Stimulated activated CD8-positive, alpha-beta memory T cell treated with anti-CD3 and anti-CD28 coated beads, Interleukin-15, amount 100 ng/mL, for 4 hours (primary cell): ENCODE results near the gene METTL9.
"Not testable (repeated sequence)": the region's sequence is repeated elsewhere in the genome, so short reads cannot be mapped to it uniquely, and the experiment has no call there.

Source experiments
- DNase-seq, 2 donors: peaks; one replicate each; pipeline ENCODE4 v3.0.0-alpha.2; 2020; ENCODE audit warnings: low read depth in 2 of 2

METTL9 gene

DNA sequence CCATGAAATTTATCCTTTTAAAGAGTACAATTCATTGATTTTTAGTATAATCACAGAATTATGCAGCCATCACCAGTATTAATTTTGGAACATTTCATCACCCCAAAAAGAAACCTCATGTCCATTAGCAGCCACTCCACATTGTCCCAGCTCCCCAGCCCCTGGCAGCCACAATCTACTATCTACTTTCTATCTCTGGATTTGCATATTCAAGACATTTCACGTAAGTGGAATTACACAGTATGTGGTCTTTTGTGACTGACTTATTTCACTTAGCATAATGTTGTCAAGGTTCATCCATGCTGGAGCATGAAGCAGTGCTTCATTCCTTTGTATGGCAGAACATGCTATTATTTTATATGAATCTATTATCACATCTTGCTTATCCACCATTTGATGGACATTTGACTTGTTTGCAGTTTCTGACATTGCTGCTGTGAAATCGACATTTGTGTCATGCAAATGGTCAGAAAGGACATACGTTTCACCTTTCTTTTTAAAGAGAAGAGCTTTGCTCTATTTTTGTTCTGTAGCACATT, 10.7 kb downstream of the METTL9 start:
- no peak for DNase-seq

DNA sequence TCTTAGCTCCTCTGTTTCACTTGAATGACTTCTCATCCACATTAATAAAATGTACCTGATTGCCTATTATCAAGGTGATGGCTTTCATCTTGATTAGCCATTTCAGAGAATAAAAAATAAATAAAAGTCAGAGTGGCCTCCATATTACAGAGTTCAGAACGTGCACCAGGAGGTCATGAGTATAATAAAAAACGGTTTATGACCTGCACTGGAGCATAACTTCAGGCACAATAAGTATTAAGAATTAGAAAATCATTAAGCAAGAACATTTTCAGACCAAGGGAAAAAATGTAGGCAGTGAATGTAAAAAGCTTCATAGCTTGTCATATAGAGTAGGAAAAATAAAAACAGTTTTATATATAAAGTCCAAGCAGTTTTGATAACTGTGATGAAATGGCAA, 11.4 kb downstream of the METTL9 start:
- no peak for DNase-seq

DNA sequence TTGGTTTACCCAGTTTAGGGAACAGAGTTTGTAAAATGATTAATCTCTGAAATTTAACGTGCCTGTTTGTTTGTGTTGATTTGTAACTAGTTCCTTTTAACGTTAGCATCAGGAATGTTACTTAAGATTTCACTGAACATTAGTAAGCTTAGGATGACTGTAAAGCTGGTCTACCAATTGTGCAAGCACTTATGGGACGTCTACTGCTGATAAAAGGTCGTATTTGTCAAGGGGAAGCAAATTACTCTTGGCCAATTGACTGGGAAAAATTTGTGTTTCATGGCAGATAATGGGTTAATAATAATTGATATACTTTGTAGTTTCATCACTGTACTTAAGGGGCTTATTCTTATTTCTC, 11.8 kb downstream of the METTL9 start:
- no peak for DNase-seq

DNA sequence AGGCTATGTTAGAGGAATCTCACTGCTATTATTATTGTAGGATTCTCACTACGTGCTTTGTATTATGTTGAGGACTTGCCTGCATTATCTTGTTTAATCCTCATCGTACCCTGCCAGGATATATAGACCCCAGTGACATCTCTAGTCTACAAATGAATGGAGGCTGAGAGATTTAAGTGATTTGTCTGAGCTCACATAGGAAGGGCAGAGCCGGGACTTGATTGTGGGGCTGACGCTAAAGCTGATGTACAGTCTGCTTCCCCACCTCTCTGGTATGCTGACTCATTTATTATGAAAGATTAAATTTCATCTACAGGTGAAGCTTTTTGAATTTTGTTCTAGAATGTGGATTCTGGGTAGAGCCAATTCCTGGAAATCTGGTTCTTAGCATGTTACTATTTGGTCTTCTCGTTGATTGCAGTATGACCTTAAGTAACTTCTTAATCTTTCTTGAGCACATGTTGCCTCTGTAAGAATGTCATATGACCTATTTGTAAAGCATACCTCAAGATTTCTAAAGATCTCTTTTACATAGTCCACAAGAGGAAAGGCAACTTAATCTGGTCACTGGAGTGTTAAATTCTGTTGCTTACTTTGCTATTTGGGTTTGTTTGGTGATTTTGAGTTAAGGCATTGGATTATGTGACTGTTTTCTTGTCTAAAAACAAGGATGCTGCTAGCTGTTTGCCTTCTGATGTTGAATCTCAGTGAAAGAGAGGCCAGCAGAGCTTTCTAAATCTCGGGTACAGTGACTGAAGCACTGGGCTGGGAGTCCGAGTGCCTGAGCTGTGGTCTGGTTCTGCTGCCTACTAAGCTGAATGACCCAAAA, 12.4 kb downstream of the METTL9 start:
- DNase-seq: no peak

DNA sequence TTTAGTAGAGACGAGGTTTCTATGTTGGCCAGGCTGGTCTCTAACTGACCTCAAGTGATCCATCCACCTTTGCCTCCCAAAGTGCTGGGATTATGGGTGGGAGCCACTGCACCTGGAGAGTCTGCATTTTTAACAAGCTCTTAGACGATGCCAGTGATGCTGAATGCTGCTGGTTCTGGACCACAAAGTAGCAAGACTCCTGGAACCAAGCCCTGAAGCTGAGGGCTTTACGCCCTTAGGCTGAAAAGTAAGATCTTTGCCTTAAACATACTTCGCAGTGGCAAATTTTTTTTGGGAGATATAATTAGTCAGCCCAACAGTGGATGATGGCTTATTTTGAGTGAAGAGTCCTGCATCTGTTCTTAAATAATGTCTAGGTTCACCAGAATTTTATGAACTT, 14.0 kb downstream of the METTL9 start:
- DNase-seq: no peak

DNA sequence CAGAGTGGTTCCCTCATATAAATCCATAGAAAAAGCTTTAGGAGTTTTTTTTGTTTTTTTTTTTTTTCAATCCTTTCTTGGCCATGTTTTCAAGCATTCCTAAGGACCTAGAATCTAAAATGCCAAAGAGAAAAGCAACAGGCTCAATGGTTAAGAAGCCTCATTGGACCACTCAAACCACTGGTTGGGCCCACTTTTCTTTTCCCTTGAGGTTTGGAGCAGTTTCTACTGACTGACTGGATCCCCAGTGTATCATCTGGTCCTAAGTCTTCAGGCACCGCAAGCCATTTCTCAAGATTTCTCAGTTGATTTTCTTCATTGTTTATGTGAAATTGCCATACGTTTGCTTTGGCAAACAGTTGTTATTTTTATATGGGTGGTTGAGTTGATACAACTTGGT, 14.4 kb downstream of the METTL9 start:
- no peak for DNase-seq

DNA sequence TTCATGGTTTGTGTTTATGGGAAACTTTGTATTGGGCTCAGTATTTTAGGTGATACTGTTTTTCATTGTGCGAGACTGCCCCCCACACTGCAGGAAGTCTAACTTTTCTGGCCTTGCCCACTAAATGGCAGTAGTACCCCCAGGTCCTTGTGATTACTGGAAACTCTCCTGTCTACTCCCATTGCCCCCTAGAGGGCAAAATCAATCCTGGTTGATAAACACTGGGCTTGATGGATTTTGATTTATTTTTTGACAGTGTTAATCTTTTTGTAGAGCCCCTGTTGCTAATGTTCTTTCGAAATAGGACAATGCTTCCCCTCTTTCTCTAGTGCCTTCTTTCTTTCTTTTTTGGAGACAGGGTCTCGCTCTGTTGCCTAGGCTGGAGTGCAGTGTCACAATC, 15.5 kb downstream of the METTL9 start:
- no peak for DNase-seq

DNA sequence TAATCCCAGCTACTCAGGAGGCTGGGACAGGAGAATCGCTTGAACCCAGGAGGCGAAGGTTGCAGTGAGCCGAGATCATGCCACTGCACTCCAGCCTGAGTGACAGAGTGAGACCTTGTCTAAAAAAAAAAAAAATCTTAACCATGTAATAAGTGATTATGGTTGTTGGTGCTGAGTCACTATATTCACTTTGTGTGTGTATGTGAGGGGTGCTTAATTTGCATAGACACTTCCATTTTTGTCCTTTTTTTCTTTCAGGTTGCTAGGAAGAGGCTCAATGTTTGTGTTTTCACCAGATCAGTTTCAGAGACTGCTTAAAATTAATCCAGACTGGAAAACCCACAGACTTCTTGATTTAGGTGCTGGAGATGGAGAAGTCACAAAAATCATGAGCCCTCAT, 18.2 kb downstream of the METTL9 start:
- DNase-seq: no peak

DNA sequence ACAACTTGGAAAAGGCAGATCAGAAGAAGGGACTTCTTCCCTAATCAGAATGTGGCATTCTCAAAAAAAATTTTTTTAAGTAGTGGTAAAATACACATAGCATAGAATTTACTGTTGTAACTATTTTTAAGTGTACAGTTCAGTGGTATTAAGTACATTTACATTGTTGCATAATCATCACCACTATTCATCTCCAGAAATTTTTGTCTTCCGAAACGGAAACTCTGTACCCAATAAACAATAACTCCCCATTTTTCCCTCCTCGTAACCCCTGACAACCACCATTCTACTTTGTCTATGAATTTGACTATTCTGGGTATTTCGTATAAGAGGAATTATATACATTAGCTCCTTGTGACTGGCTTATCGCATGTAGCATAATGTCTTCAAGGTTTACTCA, 18.9 kb downstream of the METTL9 start:
- DNase-seq: no peak

DNA sequence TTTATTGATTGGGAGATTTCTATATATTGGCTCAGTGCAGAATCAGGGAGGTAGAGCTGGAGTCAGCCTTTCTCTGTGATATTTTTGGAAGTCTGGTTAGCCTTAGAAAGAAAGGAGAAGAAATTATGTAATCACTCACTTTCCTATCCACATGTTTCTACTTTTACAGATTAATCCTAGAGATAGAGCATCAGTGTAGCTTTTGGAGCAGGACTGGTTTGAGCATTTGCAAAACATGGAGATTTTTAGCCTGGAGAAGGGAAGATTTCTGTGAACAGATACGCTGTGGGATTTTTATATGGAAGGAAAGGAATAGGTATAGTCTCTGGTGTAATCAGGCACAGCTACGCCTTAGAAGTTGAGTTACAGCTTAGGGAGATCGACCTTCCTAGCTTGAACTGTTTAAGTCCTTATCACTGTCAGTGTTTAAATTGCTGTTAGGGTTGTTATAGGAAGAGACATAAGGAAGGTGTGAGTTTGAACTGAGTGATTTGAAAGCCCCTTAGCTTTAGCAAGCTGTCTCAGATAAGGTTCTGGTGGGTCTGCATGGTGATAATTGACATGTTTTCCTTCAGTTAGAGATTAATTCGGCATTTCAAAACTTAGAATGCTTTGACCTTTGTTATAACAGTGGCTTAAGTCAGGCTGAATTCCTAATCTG, 20.5 kb downstream of the METTL9 start:
- no peak for DNase-seq

DNA sequence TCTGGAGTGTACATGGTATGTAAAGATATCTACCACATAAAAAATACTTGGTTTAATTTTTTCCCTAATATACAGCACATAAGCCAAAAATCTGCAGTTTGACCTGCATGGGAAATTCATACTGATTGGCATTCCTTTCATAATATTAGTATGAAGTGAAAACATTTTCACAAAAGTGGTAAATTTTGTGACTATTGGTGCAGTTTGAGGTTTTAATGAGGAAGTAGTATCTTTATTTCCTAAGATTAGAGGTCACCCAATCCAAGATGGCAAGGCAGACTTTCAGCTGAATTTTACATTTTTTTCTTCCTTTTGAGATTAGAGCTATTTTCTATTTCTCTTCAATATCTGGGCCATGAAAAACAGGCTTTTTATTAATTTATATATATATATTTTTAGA, 21.2 kb downstream of the METTL9 start:
- no peak for DNase-seq

DNA sequence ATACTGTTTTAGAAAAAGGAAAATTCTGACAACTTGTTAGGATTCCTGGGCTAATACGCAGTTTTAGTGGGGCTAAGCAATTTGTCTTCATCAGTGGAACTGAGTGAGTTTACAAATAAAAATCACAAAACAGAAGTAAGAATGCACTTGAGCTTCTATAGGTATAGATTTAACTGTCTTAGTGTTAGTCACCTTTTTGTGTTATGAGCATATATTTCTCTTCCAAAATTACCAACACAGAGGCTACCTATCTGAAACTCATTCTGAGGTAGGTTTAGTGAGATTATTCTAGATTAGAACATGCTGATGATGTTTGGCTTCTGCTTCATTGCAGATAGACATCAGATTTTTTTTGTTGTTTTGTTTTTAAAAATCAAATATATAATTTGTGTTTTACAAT, 23.2 kb downstream of the METTL9 start:
- DNase-seq: no peak

DNA sequence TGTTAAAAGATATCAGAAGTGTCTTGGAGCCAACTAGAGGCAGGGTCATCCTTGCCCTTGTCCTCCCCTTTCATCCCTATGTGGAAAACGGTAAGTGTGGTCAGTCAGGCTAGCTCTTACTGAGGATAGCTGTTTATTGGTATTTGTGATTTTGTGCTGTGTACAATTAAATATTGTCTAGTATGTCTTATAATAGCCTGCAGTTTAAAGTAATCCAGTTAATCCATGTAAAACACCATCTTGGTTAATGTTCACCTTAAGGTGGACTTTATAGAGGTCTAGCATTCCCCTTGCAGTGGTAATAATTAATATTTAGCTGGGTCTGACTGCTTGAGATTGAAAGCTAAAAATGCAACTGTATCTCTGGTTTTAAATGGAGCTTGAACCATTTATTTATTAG, 25.6 kb downstream of the METTL9 start:
- DNase-seq: no peak

DNA sequence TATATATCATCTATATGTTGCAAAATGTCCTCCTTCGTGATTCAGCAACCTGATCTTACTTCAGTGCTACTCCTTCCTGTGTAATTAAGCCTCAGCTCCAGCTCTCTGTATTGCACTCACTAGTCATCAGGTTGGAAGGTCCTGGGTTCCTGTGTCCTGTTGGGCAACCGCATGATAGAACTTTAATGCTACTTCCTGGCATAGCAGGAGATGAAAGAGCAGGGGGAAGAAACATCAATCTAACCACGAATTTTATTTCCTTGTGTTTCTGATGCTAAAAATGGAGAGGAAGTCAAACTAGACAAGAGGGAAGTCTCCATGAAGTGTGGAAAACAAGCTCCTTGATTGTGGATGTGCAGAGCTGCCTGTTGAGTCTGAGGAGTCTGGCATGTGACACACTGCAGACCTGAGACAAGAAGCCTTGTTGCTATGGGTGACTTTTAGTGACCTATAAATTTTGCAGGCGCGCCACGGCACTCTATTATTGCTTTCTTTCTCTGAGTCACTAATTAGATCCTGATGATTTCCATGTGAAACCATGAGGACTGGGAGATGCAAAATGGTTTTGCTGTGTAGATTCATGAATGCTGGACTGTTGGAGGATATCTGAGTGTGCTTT, 27.4 kb downstream of the METTL9 start:
- DNase-seq: no peak

DNA sequence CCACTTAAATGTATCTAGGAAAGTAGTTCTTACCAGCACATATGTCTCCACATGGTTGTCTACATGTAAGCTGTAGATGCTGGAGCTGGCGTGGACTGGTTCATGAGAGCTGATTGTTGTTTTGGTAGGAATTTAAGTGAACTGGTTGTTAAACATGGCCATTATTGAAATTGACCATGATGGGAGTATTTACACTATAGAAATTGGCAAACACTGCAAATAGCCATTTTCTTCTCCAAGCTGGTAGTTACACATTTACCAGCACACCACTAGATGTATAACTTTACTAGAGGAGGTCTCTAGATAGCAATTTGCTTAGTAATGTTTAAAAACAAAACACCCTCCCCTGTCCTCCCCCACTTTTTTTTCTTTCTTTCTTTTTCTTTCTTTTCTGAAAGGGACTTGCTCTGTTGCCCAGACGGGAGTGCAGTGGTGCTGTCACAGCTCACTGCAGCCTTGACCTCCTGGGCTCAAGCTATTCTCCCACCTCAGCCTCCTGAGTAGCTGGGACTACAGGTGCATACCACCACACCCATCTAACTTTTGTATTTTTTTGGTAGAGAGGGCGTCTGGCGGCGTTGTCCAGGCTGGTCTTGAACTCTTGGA, 28.8 kb downstream of the METTL9 start:
- no peak for DNase-seq

DNA sequence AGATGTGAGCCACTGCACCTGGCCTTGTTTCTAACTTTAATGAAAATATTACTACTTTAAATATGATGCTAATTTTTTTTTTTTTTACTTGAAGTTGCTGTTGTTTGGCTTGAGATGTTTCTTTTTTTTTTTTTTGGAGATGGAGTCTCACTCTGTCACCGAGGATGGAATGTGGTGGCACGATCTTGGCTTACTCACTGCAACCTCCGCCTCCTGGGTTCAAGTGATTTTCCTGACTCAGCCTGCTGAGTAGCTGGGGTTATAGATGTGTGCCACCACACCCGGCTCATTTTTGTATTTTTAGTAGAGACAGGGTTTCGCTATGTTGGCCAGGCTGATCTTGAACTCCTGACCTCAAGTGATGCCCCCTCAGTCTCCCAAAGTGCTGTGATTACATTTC, 29.4 kb downstream of the METTL9 start:
- no peak for DNase-seq

DNA sequence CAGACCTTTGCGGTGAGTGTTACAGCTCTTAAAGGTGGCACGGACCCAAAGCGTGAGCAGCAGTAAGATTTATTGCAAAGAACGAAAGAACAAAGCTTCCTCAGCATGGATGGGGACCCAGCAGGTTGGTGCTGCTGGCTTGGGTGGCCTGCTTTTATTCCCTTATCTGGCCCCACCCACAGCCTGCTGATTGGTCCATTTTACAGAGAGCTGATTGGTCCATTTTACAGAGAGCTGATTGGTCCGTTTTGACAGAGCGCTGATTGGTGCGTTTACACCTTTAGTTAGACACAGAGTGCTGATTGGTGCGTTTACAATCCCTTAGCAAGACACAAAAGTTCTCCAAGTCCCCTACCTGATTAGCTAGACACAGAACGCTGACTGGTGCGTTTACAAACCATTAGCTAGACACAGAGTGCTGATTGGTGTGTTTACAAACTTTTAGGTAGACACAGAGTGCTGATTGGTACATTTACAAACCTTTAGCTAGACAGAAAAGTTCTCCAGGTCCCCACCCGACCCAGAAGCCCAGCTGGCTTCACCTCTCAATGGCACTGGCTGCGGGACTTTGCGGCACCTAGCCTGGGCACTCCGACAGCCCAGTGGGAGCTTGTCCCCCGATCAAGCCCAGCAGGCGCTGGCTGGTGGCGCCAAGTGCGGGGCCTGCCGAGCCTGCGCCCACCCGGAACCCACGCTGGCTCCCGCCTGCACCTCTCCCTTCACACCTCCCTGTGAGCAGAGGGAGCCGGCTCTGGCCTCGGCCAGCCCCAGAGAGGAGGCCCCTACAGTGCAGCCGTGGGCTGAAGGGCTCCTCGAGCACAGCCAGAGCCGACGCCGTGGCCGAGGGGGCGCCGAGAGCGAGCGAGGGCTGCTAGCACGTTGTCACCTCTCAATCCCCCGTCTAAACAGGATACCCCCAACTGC, 30.5 kb downstream of the METTL9 start:
- not testable (repeated sequence) for DNase-seq

DNA sequence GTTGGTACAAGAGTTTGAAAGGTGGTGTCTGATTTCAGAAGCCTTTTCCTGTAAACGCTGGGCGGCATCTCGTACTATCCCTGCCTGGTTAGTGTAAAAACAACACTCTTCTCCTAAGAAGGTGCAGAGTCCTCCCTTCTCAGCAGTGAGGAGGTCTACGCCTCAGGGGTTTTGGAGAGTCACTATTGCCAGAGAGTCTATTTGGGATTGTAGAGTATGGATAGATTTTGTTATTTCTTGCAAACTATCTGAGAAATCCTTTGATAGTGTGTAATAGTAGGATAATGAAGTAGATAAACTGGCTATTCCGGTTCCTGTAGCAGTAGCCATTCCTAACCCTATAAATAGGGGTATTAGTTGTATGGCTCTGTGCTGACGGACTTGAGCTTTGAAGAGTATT, 31.5 kb downstream of the METTL9 start:
- DNase-seq: not testable (repeated sequence)

DNA sequence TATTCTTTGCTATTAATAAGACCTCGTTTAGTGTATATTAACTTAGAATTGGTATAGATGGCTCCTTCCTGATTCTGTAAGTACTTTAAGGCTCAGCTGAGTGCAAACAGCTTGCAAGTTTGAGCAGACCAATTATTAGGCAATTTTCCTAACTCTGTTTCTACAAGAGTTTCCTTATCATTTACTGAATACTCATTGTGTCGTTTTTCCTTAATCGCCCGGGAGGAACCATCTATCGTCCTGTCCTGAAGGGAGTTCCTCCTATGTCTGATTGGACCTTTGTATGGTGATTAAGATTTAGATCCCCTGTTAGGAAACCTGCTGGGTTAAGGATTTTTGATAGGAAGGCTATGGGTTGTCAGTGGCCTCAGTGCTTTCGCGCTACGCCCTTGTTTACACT, 32.0 kb downstream of the METTL9 start:
- DNase-seq: not testable (repeated sequence)

DNA sequence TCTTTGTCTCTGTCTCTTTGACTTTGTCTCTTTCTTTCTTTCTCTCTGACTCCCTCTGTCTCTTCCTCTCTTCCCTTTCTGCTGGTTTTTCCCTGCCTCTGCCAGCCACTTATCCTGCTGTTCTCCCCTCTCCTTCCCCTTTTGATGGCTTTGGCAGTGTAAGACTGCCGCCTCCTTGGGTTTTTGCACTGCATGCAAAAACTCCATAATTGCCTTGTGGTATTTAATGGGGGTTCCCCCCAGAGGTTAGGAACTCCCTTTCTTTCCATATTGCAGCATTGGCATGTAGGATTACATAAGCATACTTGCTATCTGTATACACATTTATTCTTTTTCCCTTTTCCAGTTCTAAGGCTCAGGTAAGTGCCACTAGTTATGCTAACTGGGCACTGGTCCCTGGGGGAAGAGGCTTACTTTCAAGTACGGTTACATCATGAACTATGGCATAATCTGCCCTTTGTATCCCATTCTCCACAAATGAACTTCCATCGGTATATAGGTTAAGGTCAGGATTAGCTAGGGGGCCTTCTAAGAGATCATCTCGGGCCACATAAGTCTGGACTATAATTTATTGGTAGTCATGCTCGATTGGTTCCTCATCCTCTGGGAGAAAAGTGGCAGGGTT, 32.7 kb downstream of the METTL9 start:
- not testable (repeated sequence) for DNase-seq

DNA sequence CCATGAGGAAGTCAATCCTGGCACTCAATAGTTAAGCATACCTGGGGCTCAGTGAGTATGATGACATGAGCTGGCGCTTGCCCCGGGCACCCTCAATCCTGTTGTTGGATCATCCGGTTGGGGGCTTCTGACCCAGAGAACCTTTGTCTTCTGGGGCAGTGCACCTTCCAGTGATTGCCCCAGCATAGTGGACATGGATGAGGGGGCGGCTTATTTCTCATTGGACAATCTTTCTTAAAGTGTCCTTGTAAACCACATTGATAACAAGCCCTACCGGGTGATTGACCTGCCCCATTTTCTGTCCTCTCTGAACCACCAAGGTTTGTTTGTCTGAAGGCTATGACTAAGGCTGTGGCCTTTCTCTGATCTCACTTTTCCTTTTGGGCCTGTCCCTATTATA, 34.8 kb downstream of the METTL9 start:
- DNase-seq: no peak
